Activated naive CD8-positive, alpha-beta T cell treated with anti-CD3 and anti-CD28 coated beads, Interleukin-2, amount 10 ng/mL, durations not matched to agents 7 days and 5 days (primary cell): ENCODE data around the gene KCNJ1. TPM values are rescaled to one million over a fixed set of nuclear protein-coding genes. Genes with fewer than 3 reads are reported as not detected.

Experiments
- ATAC-seq: fragments of 150-1000 bp; cut with Tn5 transposase; one replicate; pipeline ENCODE4 v1.10.0; 2021; ENCODE audit warnings: low read depth, moderate library complexity
- POLR2A ChIA-PET: fragments of 350-600 bp; sonication (Branson Sonifier 250); formaldehyde crosslinking; loops from one replicate; lab custom pipeline; 2021; ENCODE audit warnings: antibody characterized with exemption; lab: Charles Lee
- DNase-seq: peaks from one replicate; pipeline ENCODE4 v3.0.0; 2021
- H3K27ac Mint-ChIP-seq: one replicate; pipeline ENCODE4 v1.8.0; 2022; ENCODE audit warnings: mild to moderate bottlenecking, mixed read lengths
- H3K27me3 Mint-ChIP-seq: one replicate; pipeline ENCODE4 v1.8.0; 2022; ENCODE audit warnings: mild to moderate bottlenecking, moderate library complexity, mixed read lengths
- H3K36me3 Mint-ChIP-seq: one replicate; pipeline ENCODE4 v1.8.0; 2021; ENCODE audit warnings: mild to moderate bottlenecking, mixed read lengths
- H3K4me1 Mint-ChIP-seq: one replicate; pipeline ENCODE4 v1.8.0; 2021; ENCODE audit warnings: mixed read lengths
- H3K4me3 Mint-ChIP-seq: one replicate; pipeline ENCODE4 v1.8.0; 2022; ENCODE audit warnings: mild to moderate bottlenecking, moderate library complexity, mixed read lengths
- H3K9me3 Mint-ChIP-seq: one replicate; pipeline ENCODE4 v1.8.0; 2021; ENCODE audit warnings: mixed read lengths
- total RNA-seq, 2 experiments: library from RNA; stranded (reverse); gene quantifications; one replicate each; pipeline ENCODE4 v1.2.3, GENCODE V29; 2021

Gene KCNJ1
- total RNA-seq, 2 experiments from 2014 or later: 0.14 TPM; not detected in 1

GRCh38 chr11:128827191-128827893 lies 39.8 kb downstream of the KCNJ1 start:
- H3K9me3 Mint-ChIP-seq: no peaks in the 10 kb centered on the region
- no peak for ATAC-seq
- H3K27ac Mint-ChIP-seq: no peak overlapping the region

DNA sequence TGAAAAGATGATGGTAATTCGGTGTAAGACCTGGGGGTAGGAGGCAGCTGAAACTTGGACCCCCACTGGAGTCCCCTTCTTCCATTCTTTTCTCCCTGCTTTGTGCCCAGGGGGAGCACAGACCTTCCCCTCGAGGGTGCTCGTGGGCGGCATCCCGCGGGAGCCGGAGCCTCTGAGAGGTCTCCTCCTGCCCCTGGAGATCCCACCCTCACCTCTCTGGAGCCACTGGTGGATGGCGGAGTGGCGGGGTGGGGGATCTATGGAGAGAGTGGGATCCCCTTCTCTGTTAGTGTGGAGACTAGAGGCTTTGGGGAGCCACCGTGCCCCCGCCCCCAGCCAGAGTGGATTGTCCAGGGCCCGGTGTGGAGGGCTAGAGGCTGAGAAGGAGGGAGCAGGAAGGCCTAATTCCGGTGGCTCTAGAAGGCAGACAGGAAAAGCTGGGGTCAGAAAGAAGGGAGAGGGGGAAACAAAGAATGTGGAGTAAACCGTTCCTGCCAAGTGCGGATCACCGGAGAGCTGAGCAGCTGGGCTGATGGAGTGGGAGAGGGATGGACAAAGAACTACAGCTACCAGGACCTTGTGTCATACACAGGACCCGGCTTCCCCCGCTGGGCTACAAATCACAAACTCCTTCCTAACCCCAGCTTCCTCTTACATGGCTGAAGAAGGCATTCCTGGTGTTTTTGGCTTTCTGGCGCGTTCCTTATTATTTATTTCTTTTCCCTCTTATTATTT lies 41.9 kb downstream of the KCNJ1 start:
- H3K27ac Mint-ChIP-seq: no peak overlapping the region
- no peak overlapping the region for H3K4me3 Mint-ChIP-seq
- POLR2A ChIA-PET: no interaction called here
- DNase-seq (no peak), ATAC-seq (no peak)
- H3K27me3 Mint-ChIP-seq: no peaks in the 10 kb centered on the region
- peaks cover 5% of the 10 kb centered on the region for H3K36me3 Mint-ChIP-seq
- peaks cover 6% of the 10 kb centered on the region for H3K4me1 Mint-ChIP-seq
- H3K9me3 Mint-ChIP-seq: no peaks in the 10 kb centered on the region

More at GRCh38 chr11:128827191-128827893, 39.8 kb downstream of the KCNJ1 start:
- peaks cover 21% of the 10 kb centered on the region for H3K4me1 Mint-ChIP-seq
- POLR2A ChIA-PET: interaction anchor here (0.9 kb wide), 1 partner anchor 20 kb away, joined by 3 read pairs; no protein-coding TSS in a partner anchor
- H3K27me3 Mint-ChIP-seq: no peaks in the 10 kb centered on the region
- no peak for DNase-seq
- H3K36me3 Mint-ChIP-seq: peaks cover 5% of the 10 kb centered on the region
- H3K4me3 Mint-ChIP-seq: no peak overlapping the region

DNA sequence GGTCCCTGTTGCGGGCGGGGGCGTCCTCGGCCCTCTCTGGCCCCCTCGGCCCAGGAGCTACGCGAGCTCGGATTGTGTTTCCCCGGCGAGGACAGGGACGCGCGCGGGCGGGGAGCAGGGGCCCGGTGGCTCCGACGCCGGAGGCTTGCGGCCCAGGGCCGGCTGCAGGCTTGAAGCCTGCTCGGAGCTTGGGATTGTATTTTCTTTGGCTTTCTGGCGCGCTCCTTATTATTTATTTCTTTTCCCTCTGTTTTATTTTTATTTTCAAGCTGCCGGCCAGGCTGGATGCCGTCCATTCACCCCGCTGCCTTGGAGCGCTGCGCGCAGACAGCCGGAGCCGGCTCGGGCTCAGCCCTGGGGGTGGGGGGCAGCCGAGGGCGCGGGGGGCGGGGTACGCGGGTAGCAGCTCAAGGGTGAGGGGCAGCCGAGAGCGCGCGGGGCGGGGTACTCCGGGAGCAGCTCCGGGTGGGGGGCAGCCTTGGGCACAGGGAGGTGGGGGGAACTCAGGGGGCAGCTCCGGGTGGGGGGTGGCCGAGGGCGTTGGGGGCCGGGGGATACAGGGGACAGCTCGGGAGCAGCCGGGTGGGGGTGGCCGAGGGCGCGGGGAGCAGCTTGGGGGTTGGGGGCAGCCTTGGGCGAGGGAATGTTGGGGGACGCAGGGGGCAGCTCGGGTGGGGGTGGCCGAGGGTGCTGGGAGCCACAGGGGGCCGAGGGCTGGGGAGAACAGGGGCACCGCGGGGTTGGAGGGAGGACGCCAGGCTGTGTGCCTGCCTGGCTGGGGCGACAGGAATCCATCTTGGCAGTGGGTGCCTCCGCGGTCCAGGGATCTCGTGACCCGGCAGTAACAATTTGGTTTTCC lies 42.7 kb downstream of the KCNJ1 start:
- POLR2A ChIA-PET: no interaction called here
- peaks cover 1% of the 10 kb centered on the region for H3K4me1 Mint-ChIP-seq
- no peaks in the 10 kb centered on the region for H3K27me3 Mint-ChIP-seq
- H3K4me3 Mint-ChIP-seq: no peak overlapping the region
- peaks cover 5% of the 10 kb centered on the region for H3K36me3 Mint-ChIP-seq
- DNase-seq (no peak), ATAC-seq (no peak)
- H3K27ac Mint-ChIP-seq: no peak overlapping the region
- H3K9me3 Mint-ChIP-seq: no peaks in the 10 kb centered on the region

DNA sequence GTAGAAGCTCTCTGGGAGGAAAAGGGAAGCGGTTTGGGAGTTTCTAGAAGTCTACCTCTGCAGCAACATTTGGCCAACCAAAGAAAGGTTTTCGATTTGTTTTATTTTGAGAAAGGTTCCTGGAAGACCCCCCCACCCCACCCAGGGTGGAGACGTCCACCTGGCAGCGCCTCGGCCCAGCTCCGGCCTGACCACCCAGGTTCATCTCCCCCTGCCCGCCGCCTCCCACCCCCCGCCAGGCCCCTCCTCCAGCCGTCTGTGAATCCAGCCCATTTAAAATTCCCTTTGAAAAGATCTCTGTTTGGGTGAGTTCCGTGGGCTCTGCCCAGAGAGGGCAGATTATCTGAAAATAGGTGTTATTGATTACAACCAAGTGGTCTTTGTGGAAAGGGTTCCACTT lies 43.3 kb downstream of the KCNJ1 start:
- DNase-seq (no peak), ATAC-seq (no peak)
- Mint-ChIP-seq H3K27ac (no peak overlapping the region), H3K4me1 (peaks cover 1% of the 10 kb centered on the region), H3K4me3 (no peak overlapping the region), H3K9me3 (no peaks in the 10 kb centered on the region), H3K27me3 (no peaks in the 10 kb centered on the region), H3K36me3 (peaks cover 10% of the 10 kb centered on the region)
- POLR2A ChIA-PET: no interaction called here

GRCh38 chr11:128822130-128822529 lies 45.0 kb downstream of the KCNJ1 start:
- peaks cover 10% of the 10 kb centered on the region for H3K36me3 Mint-ChIP-seq
- H3K4me3 Mint-ChIP-seq: no peak overlapping the region
- H3K4me1 Mint-ChIP-seq: peaks cover 1% of the 10 kb centered on the region
- no peak for DNase-seq
- POLR2A ChIA-PET: no interaction called here
- no peak for ATAC-seq
- no peaks in the 10 kb centered on the region for H3K27me3 Mint-ChIP-seq
- no peaks in the 10 kb centered on the region for H3K9me3 Mint-ChIP-seq
- no peak overlapping the region for H3K27ac Mint-ChIP-seq

DNA sequence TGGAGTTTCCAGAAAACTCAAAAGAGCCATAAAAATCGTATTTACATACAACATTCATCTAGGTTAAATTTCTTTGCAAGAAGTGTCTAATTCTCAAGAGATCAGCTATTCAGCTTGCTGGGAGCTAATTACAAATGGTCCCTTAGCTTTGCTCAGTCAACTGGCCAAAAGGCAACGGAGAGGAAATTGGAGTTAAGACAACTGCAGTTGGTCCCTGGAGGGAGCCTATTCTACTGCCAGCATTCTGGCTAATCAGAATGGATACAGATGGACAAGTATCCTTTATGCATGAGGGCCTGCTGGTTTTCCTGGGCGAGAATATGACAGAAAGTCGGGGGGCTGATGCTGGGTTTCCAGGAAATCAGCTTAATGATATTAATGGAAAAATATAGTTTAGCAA lies 45.5 kb downstream of the KCNJ1 start:
- Mint-ChIP-seq H3K27me3 (no peaks in the 10 kb centered on the region), H3K4me1 (peaks cover 1% of the 10 kb centered on the region), H3K27ac (no peak overlapping the region), H3K9me3 (no peaks in the 10 kb centered on the region), H3K36me3 (peaks cover 10% of the 10 kb centered on the region), H3K4me3 (no peak overlapping the region)
- DNase-seq (no peak), ATAC-seq (no peak)
- POLR2A ChIA-PET: no interaction called here

DNA sequence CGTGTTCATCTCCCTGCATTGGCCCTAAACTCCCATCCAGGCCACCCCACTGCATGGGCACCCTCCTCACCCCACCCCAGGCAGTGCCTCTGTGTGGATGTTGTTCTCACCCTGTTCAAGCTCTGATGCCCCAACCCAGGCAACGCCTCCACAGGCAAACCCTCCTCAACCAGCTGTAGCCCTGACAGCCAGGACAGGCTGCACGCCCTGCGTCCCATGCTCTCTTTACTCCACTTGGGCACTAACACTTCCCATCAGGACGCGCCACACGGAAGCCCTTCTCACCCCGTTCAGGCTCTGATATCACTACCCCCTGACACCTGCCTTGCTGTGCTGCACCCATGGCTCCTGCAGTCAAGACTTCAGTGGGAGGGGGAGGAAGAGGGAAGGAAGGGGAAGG lies 47.9 kb downstream of the KCNJ1 start:
- Mint-ChIP-seq H3K4me3 (no peak overlapping the region), H3K27me3 (no peaks in the 10 kb centered on the region), H3K27ac (no peak overlapping the region), H3K36me3 (peaks cover 13% of the 10 kb centered on the region), H3K4me1 (peaks cover 3% of the 10 kb centered on the region), H3K9me3 (no peaks in the 10 kb centered on the region)
- POLR2A ChIA-PET: interaction anchor here (0.5 kb wide), 1 partner anchor 189 kb away, joined by 4 read pairs; no protein-coding TSS in a partner anchor
- ATAC-seq (no peak), DNase-seq (no peak)

DNA sequence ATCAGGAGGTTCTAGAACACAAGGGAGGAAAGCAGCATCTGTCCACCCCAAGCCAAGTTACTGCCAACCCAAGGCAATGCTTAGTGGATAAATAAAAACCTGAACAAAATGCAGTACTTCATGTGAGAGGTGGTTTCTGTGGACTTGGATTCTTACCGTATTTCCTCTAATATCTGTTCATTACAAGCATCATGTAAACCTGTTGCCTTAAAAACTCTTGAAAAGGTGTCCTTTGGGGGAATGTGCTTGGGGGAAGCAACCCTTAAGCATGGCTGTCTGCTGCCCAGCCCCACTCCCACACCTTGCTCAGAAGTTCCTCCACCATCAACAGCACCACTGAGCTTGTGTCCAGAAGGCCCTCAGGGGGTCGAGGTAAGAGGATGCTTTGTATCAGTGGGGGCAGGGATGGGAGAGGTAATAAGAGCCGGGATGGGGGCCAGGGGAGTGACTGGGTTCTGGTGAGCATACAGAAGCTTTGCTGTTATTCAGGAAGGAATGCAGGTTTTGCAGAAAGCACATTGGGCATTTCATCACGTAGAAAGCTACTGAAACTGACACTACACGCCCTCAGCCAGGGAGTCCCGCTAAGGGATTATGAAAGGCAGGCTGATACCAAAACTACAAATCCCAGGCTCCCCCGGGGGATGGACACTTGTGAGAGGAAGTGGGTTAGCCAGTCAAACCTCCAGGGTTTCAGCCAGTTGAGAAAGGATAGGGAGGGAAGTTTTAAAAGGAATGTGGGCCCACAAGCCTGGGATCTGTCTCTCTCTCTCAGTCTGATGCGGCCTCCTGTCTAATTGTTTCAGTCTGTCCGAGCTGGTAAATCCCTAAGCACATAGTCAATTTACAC lies 52.0 kb downstream of the KCNJ1 start:
- peaks cover 25% of the 10 kb centered on the region for H3K36me3 Mint-ChIP-seq
- ATAC-seq: no peak

GRCh38 chr11:128813729-128814128 lies 53.4 kb downstream of the KCNJ1 start:
- ATAC-seq (no peak), DNase-seq (no peak)
- POLR2A ChIA-PET: no interaction called here
- Mint-ChIP-seq H3K4me1 (peaks cover 3% of the 10 kb centered on the region), H3K27me3 (no peaks in the 10 kb centered on the region), H3K4me3 (no peak overlapping the region), H3K9me3 (no peaks in the 10 kb centered on the region), H3K27ac (no peak overlapping the region), H3K36me3 (peaks cover 26% of the 10 kb centered on the region)

More for the DNA sequence above, 52.0 kb downstream of the KCNJ1 start:
- POLR2A ChIA-PET: no interaction called here
- Mint-ChIP-seq H3K4me1 (peaks cover 3% of the 10 kb centered on the region), H3K27ac (no peak overlapping the region), H3K4me3 (no peak overlapping the region), H3K27me3 (no peaks in the 10 kb centered on the region), H3K9me3 (no peaks in the 10 kb centered on the region)
- no peak for DNase-seq

DNA sequence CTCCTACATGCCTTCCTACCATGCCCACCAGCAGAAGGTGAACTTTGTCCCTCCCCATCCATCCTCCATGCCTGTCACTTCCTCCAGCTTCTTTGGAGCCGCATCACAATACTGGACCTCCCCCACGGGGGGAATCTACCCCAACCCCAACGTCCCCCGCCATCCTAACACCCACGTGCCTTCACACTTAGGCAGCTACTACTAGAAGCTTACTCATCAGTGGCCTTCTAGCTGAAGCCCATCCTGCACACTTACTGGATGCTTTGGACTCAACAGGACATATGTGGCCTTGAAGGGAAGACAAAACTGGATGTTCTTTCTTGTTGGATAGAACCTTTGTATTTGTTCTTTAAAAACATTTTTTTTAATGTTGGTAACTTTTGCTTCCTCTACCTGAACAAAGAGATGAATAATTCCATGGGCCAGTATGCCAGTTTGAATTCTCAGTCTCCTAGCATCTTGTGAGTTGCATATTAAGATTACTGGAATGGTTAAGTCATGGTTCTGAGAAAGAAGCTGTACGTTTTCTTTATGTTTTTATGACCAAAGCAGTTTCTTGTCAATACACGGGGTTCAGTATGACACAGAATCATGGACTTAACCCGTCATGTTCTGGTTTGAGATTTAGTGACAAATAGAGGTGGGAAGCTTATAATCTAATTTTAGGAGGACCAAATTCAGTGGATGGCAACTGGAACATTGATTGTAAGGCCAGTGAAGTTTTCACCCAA lies 56.1 kb downstream of the KCNJ1 start:
- Mint-ChIP-seq H3K27me3 (no peaks in the 10 kb centered on the region), H3K9me3 (no peaks in the 10 kb centered on the region), H3K4me1 (peaks cover 6% of the 10 kb centered on the region), H3K4me3 (no peak overlapping the region), H3K27ac (no peak overlapping the region), H3K36me3 (peaks cover 42% of the 10 kb centered on the region)
- no peak for DNase-seq
- no peak for ATAC-seq
- POLR2A ChIA-PET: no interaction called here

DNA sequence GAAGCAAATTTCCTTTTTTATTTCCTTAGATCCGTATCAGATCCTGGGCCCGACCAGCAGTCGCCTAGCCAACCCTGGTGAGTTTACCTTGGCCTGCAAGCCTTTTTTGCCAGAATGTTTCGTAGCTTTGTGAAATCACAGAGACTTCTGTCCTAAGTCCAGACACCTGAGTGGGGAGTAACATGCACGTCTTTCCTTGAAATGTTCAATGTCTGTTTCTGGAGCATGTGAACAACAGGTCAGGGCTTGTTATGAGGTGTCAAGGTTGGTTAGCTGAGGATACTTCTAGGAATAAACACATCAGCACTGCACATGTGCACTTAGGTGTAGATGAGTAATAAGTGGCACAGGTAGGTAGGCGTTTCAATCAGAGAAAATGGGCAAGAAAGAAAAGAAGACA lies 58.0 kb downstream of the KCNJ1 start:
- ATAC-seq (no peak), DNase-seq (no peak)
- POLR2A ChIA-PET: no interaction called here
- no peak overlapping the region for H3K4me3 Mint-ChIP-seq
- H3K4me1 Mint-ChIP-seq: peaks cover 4% of the 10 kb centered on the region
- no peaks in the 10 kb centered on the region for H3K27me3 Mint-ChIP-seq
- H3K36me3 Mint-ChIP-seq: peaks cover 44% of the 10 kb centered on the region
- no peaks in the 10 kb centered on the region for H3K9me3 Mint-ChIP-seq
- no peak overlapping the region for H3K27ac Mint-ChIP-seq

DNA sequence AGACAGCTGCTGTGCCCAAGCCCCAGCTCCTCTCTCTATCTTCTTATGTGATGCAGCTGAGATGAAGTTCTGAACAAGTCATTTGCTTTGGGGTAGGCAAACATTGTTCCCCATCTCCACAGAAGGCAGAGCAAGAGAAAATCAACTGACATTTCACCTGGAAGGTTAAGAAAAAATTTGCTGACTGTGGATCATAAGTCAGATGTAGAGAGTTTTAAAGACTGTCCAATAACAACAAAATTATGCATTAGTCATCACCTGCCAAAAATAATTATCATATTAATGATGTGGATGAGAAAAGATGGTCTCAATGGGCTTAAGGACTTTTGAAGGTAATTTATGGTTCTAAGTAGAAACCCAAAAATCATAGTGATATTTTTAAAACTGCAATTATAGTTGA lies 59.2 kb downstream of the KCNJ1 start:
- Mint-ChIP-seq H3K4me3 (no peak overlapping the region), H3K4me1 (peaks cover 8% of the 10 kb centered on the region), H3K27ac (no peak overlapping the region), H3K27me3 (no peaks in the 10 kb centered on the region), H3K36me3 (peaks cover 49% of the 10 kb centered on the region), H3K9me3 (no peaks in the 10 kb centered on the region)
- no peak for DNase-seq
- ATAC-seq: no peak
- POLR2A ChIA-PET: interaction anchor here (1.0 kb wide), 1 partner anchor 19 kb away, joined by 3 read pairs; no protein-coding TSS in a partner anchor
